Stimulated activated CD8-positive, alpha-beta memory T cell treated with anti-CD3 and anti-CD28 coated beads, Interleukin-7, amount 100 ng/mL, for 24 hours (primary cell): Measurements from ENCODE around the gene CORO6.

Experiments used
- DNase-seq: peaks from one replicate; pipeline ENCODE4 v3.0.0-alpha.2; 2020; ENCODE audit warnings: low read depth

Gene CORO6

GRCh38 chr17:29612404-29613280, 10.1 kb downstream of the CORO6 start:
- DNase-seq, result no peak

DNA sequence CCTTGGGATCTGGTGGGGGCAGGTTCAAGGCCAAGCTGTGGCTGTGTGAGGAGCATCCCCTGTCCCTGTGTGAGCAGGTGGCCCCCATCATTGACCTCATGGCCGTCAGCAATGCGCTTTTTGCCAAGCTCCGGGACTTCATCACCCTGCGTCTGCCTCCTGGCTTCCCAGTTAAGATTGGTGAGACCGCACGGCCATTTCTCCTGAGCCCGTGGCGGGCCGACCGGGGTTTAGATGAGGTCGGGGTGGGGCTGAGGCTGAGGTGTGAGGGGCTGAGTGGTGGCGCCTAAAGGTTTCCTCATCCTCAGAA, 10.7 kb downstream of the CORO6 start:
- no peak for DNase-seq

DNA sequence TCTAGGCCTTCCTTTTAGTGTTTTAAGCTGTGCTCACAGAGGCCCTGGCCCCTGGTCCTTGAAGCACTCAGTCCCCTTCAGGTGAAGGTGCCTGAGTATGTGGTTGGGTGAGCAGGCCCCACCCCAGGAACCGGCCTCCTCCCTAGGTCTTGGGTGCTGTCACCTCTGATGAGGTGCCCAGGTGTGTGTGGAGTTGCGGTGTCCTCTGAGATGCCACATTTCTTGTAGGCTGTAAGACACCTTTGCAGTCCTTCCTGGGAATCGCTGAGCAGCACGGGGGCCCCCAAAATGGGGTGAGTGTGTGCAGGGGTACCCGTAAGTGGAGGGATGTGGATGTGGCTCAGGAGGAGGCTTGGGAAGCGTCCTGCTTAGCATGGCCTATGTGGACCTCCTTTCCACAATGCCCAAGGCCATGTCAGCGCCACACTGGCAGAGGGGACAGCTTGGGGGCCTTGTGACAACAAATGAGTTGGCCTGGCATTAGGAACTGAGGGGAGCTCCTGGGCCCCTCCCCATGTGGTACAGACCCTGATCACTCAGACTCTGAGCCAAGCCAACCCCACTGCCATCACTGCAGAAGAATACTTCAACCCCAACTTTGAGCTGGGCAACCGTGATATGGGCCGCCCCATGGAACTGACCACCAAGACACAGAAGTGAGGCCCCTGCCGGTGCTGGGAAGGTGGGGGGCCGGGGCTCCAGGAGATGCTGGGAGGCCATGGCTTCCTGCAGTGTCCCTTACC, 11.2 kb downstream of the CORO6 start:
- no peak for DNase-seq

- no peak for DNase-seq
These were observed 12.3 kb downstream of the CORO6 start for GRCh38 chr17:29610395-29610794.

DNA sequence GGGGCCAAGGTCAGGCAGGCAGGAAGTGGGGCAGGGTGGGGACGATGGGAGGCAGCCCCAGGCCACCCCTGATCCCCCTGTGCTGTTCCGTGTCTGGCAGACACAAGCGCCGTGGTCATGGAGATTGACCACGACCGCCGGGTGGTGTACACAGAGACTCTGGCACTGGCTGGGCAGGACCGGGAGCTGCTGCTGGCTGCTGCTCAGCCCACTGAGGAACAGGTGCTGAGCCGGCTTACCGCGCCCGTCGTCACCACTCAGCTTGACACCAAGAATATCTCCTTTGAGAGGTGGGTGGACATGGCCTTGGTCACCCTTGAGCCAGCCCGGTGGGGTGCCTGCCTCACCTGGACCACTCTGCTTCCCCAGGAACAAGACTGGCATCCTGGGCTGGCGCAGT, 13.7 kb downstream of the CORO6 start:
- DNase-seq, result no peak

GRCh38 chr17:29607557-29608195, 15.0 kb downstream of the CORO6 start:
- DNase-seq, result no peak

GRCh38 chr17:29603109-29603674, 19.5 kb downstream of the CORO6 start:
- no peak for DNase-seq

DNA sequence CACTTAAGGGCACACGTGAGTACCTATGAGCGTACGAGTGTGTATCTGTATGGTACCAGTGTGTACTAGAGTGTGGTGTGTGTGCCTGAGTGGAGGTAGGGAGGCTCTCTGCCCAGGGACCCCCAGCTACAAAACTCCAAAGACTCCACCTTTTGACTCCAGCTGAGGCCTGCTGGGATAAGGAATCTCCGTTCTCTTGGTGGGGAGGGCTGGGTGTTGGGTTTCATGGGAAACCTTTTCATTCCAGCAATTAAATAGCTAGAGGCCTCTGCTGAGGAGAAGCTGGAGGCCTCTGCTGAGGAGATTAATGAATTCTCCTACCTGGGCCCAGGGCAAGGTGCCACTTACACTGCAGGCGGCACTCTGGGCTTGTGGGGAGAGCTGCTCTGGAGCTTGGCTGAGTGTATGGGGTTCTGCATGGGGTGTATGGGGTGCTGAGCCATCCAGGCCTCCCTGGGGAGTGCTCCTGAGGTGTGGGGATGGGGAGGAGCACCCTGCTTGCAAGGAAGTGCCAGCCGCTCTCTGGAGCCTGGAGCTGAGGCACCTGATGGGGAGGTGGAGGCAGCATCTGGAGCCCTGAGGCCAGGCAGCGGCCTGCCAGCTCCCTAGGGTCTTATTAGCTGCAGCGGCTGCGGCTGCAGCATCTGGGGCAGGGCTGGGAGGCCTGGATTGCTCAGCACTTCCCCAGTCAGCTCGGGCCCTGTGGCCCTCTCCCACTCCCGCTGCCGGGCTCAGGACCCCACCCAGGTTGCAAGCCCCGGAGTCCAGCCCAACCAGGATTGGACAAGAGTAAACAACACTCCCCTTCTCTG, 25.1 kb downstream of the CORO6 start:
- DNase-seq, result no peak

DNA sequence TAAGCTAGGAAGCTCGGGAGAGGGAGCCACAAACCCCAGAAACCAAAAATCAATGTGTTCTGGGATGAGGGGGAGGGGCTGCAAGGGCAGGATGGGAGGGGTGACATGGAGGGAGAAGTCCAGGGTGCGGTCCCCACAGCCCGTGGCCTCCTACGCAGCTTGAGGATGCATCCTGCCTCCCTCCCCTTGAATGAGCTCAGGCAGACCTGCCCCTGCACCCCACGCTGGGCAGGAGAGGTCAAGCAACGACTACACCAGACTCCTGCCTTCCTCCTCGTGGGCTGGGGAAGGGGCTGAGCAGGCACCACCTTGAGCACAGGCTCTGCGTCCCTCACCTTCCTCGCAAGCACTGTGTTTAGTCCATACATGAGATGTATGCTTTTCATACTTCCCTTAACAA, 25.9 kb downstream of the CORO6 start:
- DNase-seq, result no peak

DNA sequence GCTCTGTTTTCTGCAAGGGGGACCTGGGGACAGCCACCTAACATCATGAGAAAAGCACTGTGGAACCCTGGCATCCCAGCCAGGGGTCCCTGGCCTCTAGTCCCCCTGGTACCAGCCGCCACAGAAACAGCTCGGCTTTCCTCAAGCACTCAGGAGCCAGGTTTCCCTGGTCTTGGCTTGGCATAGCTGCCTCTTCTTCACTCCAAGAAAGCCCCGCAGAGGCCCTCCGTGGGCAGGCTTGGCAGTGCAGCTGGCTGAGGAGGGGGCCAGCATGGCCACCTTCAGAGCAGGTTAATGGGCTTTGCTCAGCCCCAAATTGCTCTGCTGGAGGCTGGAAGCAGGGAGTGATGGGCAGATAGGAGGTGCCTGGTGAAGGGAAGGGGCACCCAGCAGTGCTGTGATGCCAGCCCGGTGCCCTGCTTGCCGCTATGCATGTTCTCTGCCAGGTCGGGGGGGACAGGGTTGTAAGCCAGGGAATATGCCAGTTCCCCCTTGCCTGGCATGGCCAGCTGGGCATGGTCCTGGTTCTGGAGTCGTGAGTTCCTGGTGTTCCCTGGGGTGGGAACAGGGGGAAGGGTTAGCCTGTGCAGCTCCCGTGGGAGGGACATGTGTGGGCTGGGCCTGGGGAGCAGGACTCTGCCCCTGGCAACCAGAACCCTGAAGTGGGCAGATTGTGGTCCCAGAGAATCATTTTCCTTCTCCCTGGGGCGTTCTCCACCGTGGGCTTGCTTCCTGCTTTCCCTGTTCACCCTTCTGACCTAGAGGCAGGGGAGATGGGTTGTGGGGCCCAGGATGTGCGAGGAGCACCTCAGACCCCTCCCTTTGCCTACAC, 26.6 kb downstream of the CORO6 start:
- DNase-seq, result no peak

DNA sequence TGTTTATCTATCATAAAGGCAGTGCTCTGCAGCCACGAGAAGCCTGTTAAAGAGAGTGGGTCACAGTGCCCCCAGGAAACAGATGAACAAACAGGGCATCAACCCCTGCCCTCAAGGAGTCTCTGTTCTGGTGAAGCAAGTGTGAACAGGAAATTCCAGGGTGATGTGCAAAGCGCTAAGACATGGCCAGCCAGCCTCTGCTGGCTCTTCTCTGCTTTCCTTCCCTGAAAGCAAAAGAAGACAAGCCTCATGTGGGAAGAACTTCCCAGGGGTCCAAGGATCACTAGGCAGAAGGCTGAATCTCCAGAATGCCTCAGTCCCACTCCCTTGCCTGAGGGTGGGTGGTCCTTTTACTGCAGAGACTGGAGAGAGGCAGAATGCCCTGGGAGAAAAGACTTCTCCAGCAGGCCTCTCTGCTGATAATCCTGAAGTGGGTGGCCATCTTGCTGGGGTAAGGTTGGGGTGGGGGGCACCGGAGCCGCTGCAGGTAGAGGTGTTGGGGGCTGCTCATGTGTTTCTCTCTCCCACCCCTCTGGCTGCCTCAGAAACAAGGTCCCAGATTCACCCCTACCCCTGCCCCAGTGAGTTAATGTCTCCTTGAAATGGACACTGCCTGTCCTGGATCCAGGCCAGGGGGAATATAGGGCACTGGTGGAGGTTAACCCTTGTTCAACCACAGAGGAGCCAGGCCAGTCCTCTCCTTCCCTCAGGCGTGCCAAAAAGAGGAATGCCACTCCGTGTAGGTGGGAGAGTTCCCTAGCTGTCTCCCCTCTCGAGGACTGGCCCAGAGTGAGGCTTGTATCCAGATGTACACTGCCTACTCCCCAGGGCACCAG, 27.4 kb downstream of the CORO6 start:
- no peak for DNase-seq

GRCh38 chr17:29594519-29595090, 28.1 kb downstream of the CORO6 start:
- no peak for DNase-seq

DNA sequence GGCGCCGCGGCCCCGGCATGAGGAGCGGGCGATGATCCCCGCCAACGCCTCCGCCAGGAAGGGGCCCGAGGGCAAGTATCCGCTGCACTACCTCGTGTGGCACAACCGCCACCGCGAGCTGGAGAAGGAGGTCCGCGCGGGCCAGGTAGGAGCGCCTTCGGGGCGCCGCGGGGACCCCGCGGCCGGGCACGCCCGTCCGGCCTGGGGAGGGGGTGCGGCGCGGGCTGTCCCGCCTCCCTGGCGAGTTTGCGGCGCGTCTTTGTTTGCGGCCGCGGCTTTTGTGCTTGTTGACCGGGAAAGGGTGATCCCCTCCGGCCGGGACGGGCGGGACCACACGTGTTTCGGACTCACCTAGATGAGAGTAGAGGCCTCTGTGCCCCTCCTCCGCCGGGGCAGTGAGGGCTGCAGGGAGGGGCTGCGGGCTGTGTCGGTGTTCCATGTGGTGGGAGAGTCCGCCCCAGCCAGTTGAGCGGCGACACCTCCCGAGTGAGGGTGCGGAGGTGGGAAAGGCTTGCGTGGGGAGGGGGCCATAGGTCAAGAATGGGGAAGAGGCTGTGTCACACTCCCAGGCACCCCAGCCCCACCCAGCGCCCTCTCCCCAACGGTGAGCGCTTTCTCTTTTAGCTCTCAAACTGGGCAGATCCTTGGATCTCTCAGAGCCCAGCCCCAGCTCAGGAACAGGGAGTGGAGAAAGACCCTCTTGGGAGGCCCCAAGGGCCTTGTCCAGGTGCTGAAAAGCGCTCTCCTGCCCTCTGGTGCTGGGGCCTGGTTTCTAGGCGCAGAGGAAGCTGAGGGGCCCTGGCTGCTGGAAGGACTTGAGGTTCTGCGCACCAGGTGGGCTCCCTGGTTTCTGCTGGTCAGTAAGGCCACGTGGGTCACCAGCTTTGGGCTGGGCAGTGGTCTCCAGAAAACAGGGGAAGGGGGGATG, 28.9 kb downstream of the CORO6 start:
- no peak for DNase-seq

- DNase-seq, result no peak
These were observed 29.7 kb downstream of the CORO6 start, which contains the start of gene ANKRD13B for GRCh38 chr17:29592850-29593551. Gene ANKRD13B (plus strand): TSS chr17:29593132. CDS start chr17:29593622, 490 bp downstream.

- peak; percentile 72 for DNase-seq
These were observed 30.7 kb downstream of the CORO6 start for GRCh38 chr17:29591737-29592608.

- no peak for DNase-seq
These were observed 31.5 kb downstream of the CORO6 start for GRCh38 chr17:29591146-29591736.
